Measurements from ENCODE around the gene ZNF77.
"Not testable (repeated sequence)": the region's sequence is repeated elsewhere in the genome, so short reads cannot be mapped to it uniquely, and the experiment has no call there.

ZNF77 gene

GRCh38 chr19:2944775-2945574 is at the start of gene ZNF77:
Gene ZNF77, minus strand, starts transcription at chr19:2944971. Its CDS starts 131 bp downstream, at chr19:2944840.
- peak; percentile 99 to 100 for DNase-seq

DNA sequence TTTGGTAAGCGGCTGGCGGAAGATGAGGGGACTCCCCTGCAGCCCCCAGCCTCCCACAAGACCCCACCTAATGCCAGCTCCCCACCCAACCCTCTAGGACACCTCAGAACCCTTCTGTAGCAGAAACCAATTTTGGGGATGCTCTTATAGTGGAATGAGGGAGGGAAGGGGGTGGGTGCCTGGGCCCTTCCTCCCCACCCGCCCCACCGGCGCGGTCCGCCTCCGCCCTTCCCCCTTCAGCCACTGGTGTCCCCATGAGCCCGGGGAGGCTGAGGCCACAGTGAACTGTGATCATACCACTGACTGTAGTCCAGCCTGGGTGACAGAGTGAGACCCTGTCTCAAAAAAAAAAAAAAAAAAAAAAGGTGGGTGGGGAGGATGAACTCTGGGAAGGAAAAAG is 48.8 kb upstream of the ZNF77 start:
- DNase-seq, result no peak

DNA sequence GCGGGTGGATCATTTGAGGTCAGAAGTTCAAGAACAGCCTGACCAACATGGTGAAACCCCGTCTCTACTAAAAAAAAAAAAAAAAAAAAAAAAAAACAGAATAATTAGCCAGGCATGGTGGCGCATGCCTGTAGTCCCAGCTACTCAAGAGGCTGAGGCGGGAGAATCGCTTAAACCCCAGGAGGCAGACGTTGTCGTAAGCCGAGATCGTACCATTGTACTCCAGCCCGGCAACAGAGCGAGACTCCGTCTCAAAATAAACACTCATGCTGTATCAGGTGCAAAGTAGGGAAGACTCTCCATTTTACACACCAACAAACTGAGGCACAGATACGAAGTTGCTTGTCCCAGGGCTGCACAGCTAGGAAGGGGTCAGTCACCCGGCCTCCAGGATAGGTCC is 48.2 kb upstream of the ZNF77 start:
- no peak for DNase-seq

DNA sequence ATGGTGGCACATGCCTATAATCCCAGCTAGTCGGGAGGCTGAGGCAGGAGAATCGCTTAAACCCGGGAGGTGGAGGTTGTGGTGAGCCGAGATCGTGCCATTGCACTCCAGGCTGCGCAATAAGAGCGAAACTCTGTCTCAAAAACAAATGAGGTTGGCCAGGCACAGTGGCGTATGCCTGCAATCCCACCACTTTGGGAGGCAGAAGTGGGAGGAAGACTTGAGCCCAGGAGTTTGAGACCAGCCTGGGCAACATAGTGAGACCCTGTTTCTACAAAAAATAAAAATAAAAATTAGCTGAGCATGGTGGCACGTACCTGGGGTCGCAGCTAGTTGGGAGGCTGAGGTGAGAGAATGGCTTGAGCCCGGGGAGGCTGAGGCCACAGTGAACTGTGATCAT is 47.6 kb upstream of the ZNF77 start:
- DNase-seq, result not testable (repeated sequence)

- no peak for DNase-seq
These were observed 44.6 kb upstream of the ZNF77 start for GRCh38 chr19:2989236-2989946.

- no peak for DNase-seq
These were observed 43.8 kb upstream of the ZNF77 start for GRCh38 chr19:2988568-2988967.

DNA sequence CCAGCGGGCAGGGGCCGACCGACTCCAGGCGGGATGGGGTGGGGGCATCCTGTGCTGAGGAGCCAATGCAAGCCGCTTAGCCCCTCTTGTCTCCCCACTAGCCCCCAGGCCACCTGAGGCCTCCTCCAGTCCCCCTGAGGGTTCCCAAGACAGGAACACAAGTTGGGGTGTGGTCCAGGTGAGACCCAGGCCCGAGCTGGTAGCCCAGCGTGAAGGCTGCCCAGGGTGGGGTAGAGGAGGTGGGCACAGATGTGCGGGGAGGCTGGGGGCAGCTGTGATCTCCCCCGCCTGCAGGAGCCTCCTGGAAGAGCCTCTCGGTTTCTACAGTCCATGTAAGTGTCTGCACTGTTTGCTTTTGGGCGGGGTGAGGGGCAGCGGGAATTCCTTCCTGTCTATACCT is 43.0 kb upstream of the ZNF77 start:
- no peak for DNase-seq

DNA sequence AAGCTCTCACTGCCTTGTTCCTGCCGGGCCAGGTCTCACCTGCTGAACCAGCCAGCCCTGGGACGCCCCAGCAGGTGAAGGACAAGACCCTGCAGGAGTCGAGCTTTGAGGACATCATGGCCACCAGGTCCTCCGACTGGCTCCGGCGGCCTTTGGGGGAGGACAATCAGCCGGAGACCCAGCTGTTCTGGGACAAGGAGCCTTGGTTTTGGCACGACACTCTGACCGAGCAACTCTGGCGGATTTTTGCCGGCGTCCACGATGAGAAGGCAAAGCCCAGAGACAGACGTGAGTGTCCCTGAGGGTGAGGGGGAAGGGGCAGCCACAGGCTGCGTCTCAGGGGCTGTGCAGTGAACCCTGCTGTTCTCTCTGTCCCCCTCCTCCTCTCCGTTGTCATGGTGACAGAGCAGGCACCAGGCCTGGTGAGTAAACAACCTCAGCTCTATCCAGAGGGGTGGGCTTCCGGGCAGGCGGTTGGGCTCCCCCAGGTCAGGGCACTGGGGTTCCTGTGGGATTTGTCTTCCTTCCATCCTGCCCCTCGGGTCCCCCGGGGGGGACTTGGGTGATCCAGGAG is 42.3 kb upstream of the ZNF77 start:
- DNase-seq, result no peak

- no peak for DNase-seq
These were observed 39.4 kb upstream of the ZNF77 start for GRCh38 chr19:2984215-2984528.

GRCh38 chr19:2983351-2984214 is 38.8 kb upstream of the ZNF77 start:
- DNase-seq, result no peak

GRCh38 chr19:2982983-2983350 is 38.2 kb upstream of the ZNF77 start:
- DNase-seq, result no peak

- no peak for DNase-seq
These were observed 37.8 kb upstream of the ZNF77 start for GRCh38 chr19:2982561-2982960.

- no peak for DNase-seq
These were observed 37.1 kb upstream of the ZNF77 start for GRCh38 chr19:2981898-2982297.

DNA sequence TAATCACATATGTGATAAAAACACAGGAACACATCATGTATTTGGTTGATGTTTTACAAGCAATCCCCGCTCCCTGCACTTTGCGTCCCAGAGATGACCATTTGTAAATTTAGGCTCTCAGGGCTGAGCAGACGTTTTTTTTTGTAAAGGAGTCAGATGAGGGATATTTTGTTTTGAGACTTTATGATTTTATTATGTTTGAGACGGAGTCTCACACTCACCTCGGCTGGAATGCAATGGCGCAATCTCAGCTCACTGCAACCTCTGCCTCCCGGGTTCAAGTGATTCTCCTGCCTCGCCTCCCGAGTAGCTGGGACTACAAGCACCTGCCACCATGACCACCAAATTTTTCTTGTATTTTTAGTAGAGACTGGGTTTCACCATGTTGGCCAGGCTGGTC is 34.0 kb upstream of the ZNF77 start:
- DNase-seq, result no peak

- DNase-seq, result no peak
These were observed 33.5 kb upstream of the ZNF77 start for GRCh38 chr19:2978166-2978767.

DNA sequence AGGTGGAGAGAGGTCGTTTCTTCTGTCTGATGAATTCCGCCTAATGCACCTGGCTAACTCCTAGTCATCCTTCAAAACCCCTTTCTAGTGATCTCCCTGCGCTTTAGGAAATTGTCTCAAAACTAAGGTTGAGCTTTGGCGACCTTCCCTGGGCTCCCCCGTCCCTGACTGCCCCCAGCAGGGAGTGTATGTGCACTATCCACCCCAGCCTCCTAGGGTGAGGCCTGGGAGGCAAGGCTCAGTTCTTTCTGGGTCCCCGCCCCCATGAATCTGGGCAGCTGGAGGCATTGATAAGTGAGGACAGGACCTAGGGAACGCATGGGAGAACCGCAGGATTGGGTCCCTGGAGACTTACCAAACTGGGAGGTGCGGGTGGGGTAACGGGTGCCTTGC is 33.0 kb upstream of the ZNF77 start:
- DNase-seq, result no peak

- peak; percentile 91 to 92 for DNase-seq
These were observed 32.4 kb upstream of the ZNF77 start, which contains the start of gene TLE6 for GRCh38 chr19:2977001-2977745. Gene TLE6, plus strand, starts transcription at chr19:2977564. Its CDS starts 670 bp downstream, at chr19:2978234.

DNA sequence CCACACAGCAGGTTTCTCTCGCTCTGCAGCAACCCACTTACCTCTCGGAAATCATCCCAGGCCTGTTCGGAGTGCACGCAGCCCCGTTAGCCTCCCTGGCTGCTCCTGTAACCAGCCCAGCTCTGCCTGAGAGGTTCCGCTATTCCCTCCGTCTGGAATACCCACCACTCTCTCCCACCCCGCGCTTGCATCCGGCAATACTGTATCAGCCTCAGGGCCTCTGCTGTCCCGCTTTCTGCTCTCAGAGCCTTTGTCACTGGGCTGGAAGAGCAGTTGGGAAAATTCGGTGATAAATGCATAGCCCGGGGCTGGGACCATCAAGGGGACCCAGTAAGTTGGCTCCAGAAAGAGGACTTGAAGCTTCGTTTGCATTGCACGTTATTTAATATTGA is 31.8 kb upstream of the ZNF77 start:
- no peak for DNase-seq

- no peak for DNase-seq
These were observed 29.7 kb upstream of the ZNF77 start for GRCh38 chr19:2974342-2975041.

- DNase-seq, result no peak
These were observed 28.5 kb upstream of the ZNF77 start for GRCh38 chr19:2973229-2973628.

DNA sequence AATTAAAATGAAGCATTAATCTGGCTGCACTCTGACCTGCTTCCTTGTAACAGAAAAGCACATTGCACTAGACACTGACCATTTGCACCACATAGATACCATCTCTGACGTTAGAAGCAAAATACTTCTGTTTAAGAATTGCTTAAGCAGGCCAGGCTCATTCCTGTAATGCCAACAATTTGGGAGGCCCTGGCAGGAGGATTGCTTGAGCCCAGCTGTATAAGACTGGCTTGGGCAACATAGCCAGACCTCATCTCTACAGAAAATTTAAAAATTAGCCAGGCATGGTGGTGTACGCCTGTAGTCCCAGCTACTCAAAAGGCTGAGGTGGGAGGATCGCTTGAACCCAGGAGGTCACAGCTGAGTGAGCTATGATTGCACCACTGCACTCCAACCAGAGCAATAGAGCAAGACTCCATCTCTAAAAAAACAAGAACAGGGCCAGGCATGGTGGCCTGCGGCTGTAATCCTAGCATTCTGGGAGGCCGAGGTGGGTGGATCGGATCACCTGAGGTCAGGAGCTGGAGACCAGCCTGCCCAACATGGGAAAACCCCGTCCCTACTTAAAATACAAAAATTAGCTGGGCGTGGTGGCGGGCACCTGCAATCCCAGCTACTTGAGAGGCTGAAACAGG is 25.5 kb upstream of the ZNF77 start:
- no peak for DNase-seq
